ENCODE measurements around the gene NELL1.

DNA sequence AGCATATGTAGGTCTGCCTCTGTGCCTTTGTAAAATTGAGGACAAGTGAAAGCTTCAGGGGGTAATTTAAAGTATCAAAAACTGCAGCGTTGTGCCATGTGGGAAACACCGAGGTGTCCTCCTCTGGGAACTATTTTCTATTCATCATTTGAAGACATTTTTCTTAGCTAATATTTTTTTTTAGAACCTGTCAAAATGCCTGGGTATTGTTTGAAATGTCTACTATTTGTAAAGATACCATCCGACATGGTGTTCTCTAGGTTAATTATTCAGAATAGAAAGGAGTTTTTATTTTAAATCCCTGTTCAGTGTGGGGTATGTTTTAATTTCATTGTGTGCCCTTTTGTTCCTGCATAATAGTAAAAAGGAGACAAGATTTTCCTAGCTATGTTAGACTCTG is 490.8 kb downstream of the NELL1 start:
- TF ChIP-seq, protein P1, sequence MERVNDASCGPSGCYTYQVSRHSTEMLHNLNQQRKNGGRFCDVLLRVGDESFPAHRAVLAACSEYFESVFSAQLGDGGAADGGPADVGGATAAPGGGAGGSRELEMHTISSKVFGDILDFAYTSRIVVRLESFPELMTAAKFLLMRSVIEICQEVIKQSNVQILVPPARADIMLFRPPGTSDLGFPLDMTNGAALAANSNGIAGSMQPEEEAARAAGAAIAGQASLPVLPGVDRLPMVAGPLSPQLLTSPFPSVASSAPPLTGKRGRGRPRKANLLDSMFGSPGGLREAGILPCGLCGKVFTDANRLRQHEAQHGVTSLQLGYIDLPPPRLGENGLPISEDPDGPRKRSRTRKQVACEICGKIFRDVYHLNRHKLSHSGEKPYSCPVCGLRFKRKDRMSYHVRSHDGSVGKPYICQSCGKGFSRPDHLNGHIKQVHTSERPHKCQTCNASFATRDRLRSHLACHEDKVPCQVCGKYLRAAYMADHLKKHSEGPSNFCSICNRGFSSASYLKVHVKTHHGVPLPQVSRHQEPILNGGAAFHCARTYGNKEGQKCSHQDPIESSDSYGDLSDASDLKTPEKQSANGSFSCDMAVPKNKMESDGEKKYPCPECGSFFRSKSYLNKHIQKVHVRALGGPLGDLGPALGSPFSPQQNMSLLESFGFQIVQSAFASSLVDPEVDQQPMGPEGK (CRISPR knock-in tag; IDR thresholded peaks at IDR 0.05; ENCODE audit: borderline replicate concordance), result no peak
- TF ChIP-seq ZNF8 (CRISPR knock-in tag; IDR thresholded peaks at IDR 0.05) (no peak), ZFP30 (CRISPR knock-in tag; IDR thresholded peaks at IDR 0.05) (no peak), ZNF565 (CRISPR knock-in tag; conservative IDR thresholded peaks at IDR 0.05; ENCODE audit: low read depth) (no peak), BACH2 (CRISPR knock-in tag; IDR thresholded peaks at IDR 0.05; ENCODE audit: borderline replicate concordance) (no peak), OSR1 (CRISPR knock-in tag; IDR thresholded peaks at IDR 0.05) (no peak), ZFP3 (CRISPR knock-in tag; IDR thresholded peaks at IDR 0.05) (no peak), GLIS3 (CRISPR knock-in tag; IDR thresholded peaks at IDR 0.05) (no peak), ARNTL (CRISPR knock-in tag; IDR thresholded peaks at IDR 0.05; ENCODE audit: borderline replicate concordance, low read depth) (no peak), ESRRG (CRISPR knock-in tag; IDR thresholded peaks at IDR 0.05) (no peak), SNAI2 (CRISPR knock-in tag; IDR thresholded peaks at IDR 0.05) (no peak)
- TF ChIP-seq, protein P2, sequence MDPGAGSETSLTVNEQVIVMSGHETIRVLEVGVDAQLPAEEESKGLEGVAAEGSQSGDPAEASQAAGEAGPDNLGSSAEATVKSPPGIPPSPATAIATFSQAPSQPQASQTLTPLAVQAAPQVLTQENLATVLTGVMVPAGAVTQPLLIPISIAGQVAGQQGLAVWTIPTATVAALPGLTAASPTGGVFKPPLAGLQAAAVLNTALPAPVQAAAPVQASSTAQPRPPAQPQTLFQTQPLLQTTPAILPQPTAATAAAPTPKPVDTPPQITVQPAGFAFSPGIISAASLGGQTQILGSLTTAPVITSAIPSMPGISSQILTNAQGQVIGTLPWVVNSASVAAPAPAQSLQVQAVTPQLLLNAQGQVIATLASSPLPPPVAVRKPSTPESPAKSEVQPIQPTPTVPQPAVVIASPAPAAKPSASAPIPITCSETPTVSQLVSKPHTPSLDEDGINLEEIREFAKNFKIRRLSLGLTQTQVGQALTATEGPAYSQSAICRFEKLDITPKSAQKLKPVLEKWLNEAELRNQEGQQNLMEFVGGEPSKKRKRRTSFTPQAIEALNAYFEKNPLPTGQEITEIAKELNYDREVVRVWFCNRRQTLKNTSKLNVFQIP (CRISPR knock-in tag; IDR thresholded peaks at IDR 0.05; ENCODE audit: borderline replicate concordance, low read depth), result no peak
- TF ChIP-seq, protein P3, sequence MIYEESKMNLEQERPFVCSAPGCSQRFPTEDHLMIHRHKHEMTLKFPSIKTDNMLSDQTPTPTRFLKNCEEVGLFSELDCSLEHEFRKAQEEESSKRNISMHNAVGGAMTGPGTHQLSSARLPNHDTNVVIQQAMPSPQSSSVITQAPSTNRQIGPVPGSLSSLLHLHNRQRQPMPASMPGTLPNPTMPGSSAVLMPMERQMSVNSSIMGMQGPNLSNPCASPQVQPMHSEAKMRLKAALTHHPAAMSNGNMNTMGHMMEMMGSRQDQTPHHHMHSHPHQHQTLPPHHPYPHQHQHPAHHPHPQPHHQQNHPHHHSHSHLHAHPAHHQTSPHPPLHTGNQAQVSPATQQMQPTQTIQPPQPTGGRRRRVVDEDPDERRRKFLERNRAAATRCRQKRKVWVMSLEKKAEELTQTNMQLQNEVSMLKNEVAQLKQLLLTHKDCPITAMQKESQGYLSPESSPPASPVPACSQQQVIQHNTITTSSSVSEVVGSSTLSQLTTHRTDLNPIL (CRISPR knock-in tag; IDR thresholded peaks at IDR 0.05; ENCODE audit: low read depth), result no peak

Measured in SK-N-SH treated with all-trans-retinoic acid at 6 μM for 48 hours (cell line).